ENCODE data around the gene NDUFAF3. TPM values are rescaled to one million over a fixed set of nuclear protein-coding genes. Genes with fewer than 3 reads are reported as not detected.

Gene NDUFAF3
- total RNA-seq, 1 experiment from 2014 or later, result 36.8 TPM

- H3K9me3 Mint-ChIP-seq, result no peaks in the 10 kb centered on the region
- peak overlapping the region; percentile 53; the same call in 1 of the 2 replicates for H3K27ac Mint-ChIP-seq
- H3K4me1 Mint-ChIP-seq, result peaks cover 23% of the 10 kb centered on the region
- ChIA-PET POLR2A (interaction anchor here (1.2 to 4.5 kb wide), 4 partner anchors 16 to 39 kb away, joined by 3 to 61 read pairs (median 24); partner anchors contain the start of genes DALRD3, IMPDH2, NDUFAF3 and WDR6), CTCF (interaction anchor here (1.3 to 7.6 kb wide), 3 partner anchors 16 to 251 kb away, joined by 3 to 107 read pairs (median 86); partner anchors contain the start of gene WDR6)
- peak; percentile 43 for DNase-seq (ENCODE audit: low spot score)
- peak overlapping the region; percentile 83 for H3K4me3 Mint-ChIP-seq
- ATAC-seq, result peak; percentile 13
- H3K36me3 Mint-ChIP-seq, result peaks cover 4% of the 10 kb centered on the region; the same call in 1 of the 2 replicates
- no peaks in the 10 kb centered on the region for H3K27me3 Mint-ChIP-seq (ENCODE audit: low read depth)
- no peak for TF ChIP-seq SMAD4 (CRISPR knock-in tag; IDR thresholded peaks at IDR 0.05)
- TF ChIP-seq ZNF532 (CRISPR knock-in tag; IDR thresholded peaks at IDR 0.05; ENCODE audit: borderline replicate concordance), result no peak
- TF ChIP-seq CREB1 (CRISPR knock-in tag; IDR thresholded peaks at IDR 0.05), result no peak
- no peak for TF ChIP-seq NR3C1 (CRISPR knock-in tag; conservative IDR thresholded peaks at IDR 0.05; ENCODE audit: low read depth)
- no peak for TF ChIP-seq ZNF317 (CRISPR knock-in tag; IDR thresholded peaks at IDR 0.05; ENCODE audit: borderline replicate concordance, low read depth)
- TF ChIP-seq ZNF425 (CRISPR knock-in tag; conservative IDR thresholded peaks at IDR 0.05), result no peak
- peak; percentile 19; the same call in 1 of the 2 replicates for TF ChIP-seq E2F5 (CRISPR knock-in tag; IDR thresholded peaks at IDR 0.05)
- no peak for TF ChIP-seq ESRRA (CRISPR knock-in tag; IDR thresholded peaks at IDR 0.05; ENCODE audit: borderline replicate concordance)
- no peak for TF ChIP-seq ZMAT4 (CRISPR knock-in tag; IDR thresholded peaks at IDR 0.05)
- TF ChIP-seq HMGXB4 (CRISPR knock-in tag; IDR thresholded peaks at IDR 0.05), result no peak
- no peak for TF ChIP-seq NFE2L1 (CRISPR knock-in tag; IDR thresholded peaks at IDR 0.05)
- no peak for TF ChIP-seq ATF1 (CRISPR knock-in tag; IDR thresholded peaks at IDR 0.05)
- no peak for TF ChIP-seq FOXJ3 (CRISPR knock-in tag; IDR thresholded peaks at IDR 0.05; ENCODE audit: borderline replicate concordance)
- TF ChIP-seq SP1 (CRISPR knock-in tag; conservative IDR thresholded peaks at IDR 0.05), result no peak
- TF ChIP-seq GABPB1 (CRISPR knock-in tag; IDR thresholded peaks at IDR 0.05), result no peak
- no peak for TF ChIP-seq CTCF (IDR thresholded peaks at IDR 0.05)
- TF ChIP-seq USF2 (CRISPR knock-in tag; IDR thresholded peaks at IDR 0.05), result peak; percentile 92
- TF ChIP-seq USF1 (CRISPR knock-in tag; IDR thresholded peaks at IDR 0.05), result peak; percentile 92
- no peak for TF ChIP-seq SMAD3 (CRISPR knock-in tag; IDR thresholded peaks at IDR 0.05; ENCODE audit: borderline replicate concordance)
- no peak for TF ChIP-seq JAZF1 (CRISPR knock-in tag; IDR thresholded peaks at IDR 0.05)
- no peak for TF ChIP-seq ELF4 (CRISPR knock-in tag; IDR thresholded peaks at IDR 0.05; ENCODE audit: low read depth)
Observed at GRCh38 chr3:48990636-48991469, 31.1 kb upstream of the NDUFAF3 start.
